ENCODE data around the gene GPSM1.

The GPSM1 gene

DNA sequence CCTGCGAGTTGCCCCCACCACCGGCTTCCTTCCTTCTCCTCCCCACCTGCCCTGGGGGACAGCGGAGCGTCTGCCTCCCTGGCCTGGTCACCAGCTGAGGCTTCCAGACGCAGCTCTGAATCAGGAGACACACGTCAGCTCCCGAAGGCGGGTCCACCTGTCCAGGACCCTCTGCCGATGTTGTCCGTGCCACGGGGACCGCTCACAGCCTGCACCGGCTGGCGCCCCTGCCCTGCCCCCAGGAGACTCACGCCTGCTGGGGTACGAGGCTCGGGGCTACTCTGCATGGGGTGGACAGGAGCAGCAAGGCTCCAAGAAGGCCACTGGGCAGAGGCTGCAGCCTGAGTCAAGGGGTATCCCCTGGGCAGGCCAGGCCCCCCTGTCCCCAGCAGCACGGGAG lies 21.5 kb upstream of the GPSM1 start:
- H3K4me3 ChIP-seq (replicated peaks; ENCODE audit: low read depth, low read length) = no peak overlapping the region
- TF ChIP-seq, protein P1, sequence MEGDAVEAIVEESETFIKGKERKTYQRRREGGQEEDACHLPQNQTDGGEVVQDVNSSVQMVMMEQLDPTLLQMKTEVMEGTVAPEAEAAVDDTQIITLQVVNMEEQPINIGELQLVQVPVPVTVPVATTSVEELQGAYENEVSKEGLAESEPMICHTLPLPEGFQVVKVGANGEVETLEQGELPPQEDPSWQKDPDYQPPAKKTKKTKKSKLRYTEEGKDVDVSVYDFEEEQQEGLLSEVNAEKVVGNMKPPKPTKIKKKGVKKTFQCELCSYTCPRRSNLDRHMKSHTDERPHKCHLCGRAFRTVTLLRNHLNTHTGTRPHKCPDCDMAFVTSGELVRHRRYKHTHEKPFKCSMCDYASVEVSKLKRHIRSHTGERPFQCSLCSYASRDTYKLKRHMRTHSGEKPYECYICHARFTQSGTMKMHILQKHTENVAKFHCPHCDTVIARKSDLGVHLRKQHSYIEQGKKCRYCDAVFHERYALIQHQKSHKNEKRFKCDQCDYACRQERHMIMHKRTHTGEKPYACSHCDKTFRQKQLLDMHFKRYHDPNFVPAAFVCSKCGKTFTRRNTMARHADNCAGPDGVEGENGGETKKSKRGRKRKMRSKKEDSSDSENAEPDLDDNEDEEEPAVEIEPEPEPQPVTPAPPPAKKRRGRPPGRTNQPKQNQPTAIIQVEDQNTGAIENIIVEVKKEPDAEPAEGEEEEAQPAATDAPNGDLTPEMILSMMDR (IDR thresholded peaks at IDR 0.05; ENCODE audit: low read depth, low read length, missing control alignments) = no peak
- DNase-seq (ENCODE audit: extremely low read depth, low read depth) = no peak

- no peak for DNase-seq (ENCODE audit: extremely low read depth, low read depth)
- TF ChIP-seq, protein P1 (IDR thresholded peaks at IDR 0.05; ENCODE audit: low read depth, low read length, missing control alignments) = no peak
- no peak overlapping the region for H3K4me3 ChIP-seq (replicated peaks; ENCODE audit: low read depth, low read length)
These were observed 20.8 kb upstream of the GPSM1 start for GRCh38 chr9:136306211-136307208.

DNA sequence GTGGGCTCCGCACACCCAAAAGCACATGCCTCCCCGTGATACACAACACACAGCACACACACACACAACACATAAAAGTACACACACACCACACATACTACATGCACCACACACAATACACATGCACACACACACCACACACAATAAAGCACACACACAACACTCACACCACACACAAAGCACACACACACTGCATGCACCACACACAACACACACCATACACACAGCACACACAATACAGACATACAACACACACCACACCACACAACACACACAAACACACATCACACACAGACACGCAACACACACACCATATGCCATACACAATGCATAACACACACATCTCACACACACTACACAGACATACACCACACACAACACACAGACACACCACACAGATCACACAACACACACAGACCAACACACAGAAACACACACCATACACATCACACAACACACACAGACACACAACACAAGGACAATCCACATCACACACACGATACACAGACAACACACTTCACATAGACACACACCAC lies 20.1 kb upstream of the GPSM1 start:
- no peak for DNase-seq (ENCODE audit: extremely low read depth, low read depth)
- no peak overlapping the region for H3K4me3 ChIP-seq (replicated peaks; ENCODE audit: low read depth, low read length)
- TF ChIP-seq, protein P1 (IDR thresholded peaks at IDR 0.05; ENCODE audit: low read depth, low read length, missing control alignments) = no peak

DNA sequence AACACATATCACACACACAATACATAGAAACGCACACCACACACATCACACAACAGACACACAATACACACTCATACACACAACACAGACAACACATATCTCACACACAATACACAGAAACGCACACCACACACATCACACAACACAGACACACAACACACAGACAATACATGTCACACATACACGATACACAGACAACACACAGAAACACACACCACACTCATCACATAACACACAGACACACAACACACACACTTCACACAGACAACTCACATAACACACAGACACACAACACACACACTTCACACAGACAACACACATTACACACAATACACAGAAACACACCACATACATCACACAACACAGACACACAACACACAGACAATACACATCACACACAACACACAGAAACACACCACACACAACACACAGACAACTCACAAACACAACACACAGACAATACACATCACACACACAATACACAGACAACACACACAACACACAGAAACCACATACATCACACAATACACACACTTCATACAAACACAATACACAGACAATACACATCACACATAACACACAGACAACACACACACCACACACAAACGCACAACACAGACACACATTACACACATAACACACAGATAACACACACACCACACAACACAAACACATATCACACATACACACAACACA lies 19.2 kb upstream of the GPSM1 start:
- TF ChIP-seq, protein P1 (IDR thresholded peaks at IDR 0.05; ENCODE audit: low read depth, low read length, missing control alignments) = no peak
- H3K4me3 ChIP-seq (replicated peaks; ENCODE audit: low read depth, low read length) = no peak overlapping the region
- no peak for DNase-seq (ENCODE audit: extremely low read depth, low read depth)

DNA sequence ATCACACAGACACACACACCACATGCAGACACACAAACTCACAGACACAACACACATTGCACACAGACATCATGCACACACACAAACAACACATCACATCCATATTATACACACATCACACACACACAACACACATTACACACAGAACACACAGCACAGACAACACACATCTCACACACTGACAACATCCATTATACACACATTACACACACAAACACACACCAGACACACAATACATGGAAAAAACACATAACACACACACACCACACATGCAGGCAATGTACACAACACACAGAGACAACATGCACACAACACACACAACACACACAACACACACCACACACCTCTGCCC lies 18.7 kb upstream of the GPSM1 start:
- DNase-seq (ENCODE audit: extremely low read depth, low read depth) = no peak
- TF ChIP-seq, protein P1 (IDR thresholded peaks at IDR 0.05; ENCODE audit: low read depth, low read length, missing control alignments) = no peak

DNA sequence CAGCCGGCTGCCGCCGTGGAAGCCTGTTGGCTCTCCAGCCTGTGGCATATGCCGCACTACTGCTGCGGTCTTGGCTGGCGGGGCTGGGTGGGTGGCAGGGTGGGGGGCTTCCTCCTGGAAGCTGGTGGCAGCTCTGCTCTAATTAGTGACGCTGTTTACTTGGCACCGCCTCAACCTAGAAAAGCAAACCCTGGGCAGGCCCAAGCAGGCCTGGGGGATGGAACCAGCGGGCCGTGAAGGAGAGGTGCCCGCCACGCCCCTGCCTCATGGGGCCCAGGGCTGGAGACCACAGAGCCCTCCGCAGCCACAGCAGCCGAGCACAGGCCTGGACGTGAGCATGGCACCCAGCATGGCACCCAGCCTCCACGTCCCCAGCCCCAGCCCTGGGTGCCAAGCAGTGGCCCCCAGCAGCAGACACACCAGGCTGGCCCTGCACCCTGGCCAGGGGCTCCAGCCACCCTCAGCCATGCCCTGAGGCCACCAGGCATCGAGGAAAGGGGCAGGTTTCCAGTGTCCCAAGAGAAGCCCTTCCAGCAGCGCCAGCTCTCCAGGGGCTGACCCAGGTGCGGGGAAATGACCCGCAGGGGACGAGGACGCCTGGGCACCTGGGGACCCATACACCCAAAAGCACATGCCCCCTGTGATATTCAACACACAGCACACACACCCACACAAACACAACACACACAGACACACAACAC lies 18.1 kb upstream of the GPSM1 start:
- DNase-seq (ENCODE audit: extremely low read depth, low read depth) = no peak
- TF ChIP-seq, protein P1 (IDR thresholded peaks at IDR 0.05; ENCODE audit: low read depth, low read length, missing control alignments) = no peak
- H3K4me3 ChIP-seq (replicated peaks; ENCODE audit: low read depth, low read length) = no peak overlapping the region

More for the DNA sequence above, 18.7 kb upstream of the GPSM1 start:
- H3K4me3 ChIP-seq (replicated peaks; ENCODE audit: low read depth, low read length) = no peak overlapping the region

All from HFF-Myc (cell line).